ENCODE results near the gene LOXL4. TPM values are rescaled to one million over a fixed set of nuclear protein-coding genes. Genes with fewer than 3 reads are reported as not detected.
A peak's percentile ranks its signal among the peaks of the same experiment; 100 is the strongest.

Gene LOXL4
- total RNA-seq, 2 donors from 2014 or later = 0.77 to 0.94 TPM

DNA sequence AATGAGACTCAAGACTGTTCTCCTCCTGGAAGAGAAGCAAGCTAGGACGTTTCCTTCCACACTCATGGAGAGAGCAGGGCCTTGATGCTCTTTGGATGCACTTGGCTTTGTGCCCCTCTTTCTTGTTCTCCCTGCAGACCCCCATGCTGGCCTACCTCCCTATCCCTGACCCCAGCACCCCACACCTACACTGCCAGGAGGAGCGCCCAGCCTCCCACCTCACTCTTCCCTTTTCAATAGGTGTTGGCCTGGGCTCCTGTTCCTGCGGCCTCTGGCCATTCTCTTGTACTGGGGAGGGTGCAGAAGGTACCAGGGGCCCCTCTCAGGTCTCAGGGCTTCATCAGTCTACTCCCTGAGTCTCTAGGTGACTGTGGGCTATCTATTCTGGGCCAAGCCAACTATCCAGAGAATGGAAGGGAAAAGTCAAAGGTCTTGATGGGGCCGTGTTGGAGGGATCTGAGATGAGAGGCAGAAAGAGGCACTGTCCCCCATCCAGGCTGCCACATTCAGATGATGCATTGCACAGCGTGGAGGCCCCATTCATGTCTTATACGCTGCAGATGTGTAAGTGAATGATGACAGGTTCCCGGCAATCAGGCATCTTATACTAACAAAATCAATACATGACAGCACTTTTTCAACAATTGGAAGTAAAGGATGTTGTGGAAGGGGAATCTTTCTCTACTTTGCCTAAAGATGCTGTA, 32.7 kb upstream of the LOXL4 start:
- intact Hi-C loops (cut with DNase I) = loop anchor here (10.0 kb wide), 2 partner anchors 46 to 56 kb away; no protein-coding TSS in a partner anchor
- no peak for DNase-seq
- no peak for ATAC-seq

DNA sequence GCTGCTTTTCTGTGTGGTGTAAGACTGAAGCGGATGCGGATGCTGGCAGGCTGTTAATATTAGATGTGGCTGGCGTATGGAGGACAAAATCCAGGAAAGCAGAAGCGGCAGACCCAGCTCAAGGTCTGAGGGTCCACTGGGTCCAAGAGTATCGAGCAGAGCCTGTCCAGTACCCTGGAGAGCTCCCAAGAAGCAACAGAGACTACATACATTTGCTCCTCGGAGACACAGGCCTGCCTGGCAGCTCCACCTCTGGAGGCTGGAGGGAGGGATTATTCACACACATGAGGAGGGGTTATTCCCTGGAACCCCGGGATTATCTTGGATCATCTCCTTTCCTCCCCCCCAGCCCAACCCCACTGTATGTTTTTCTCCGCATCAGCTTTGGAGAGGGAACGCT, 31.3 kb upstream of the LOXL4 start:
- intact Hi-C loops (cut with DNase I) = no loop called here
- DNase-seq (no peak), ATAC-seq (no peak)

DNA sequence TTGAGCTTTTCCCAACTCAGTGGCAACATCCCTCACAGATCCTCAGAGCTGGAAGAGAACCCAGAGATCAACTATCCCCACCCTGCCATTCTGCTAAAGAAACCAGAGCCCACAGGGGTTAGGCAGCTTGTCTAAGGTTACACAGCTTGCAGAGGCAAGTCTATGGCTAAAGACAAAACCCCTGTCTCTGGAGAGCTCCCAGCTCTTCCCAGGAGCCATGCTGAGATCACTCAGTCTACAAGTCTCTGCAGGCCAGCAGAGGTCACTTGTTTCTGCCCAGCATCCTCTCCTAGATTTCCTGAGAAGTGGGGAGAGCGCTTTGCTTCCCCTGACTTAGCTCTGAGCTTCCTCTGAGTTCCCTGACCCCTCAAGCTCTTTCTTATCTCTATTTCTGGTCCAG, 28.5 kb upstream of the LOXL4 start:
- DNase-seq = no peak
- intact Hi-C loops (cut with DNase I) = no loop called here
- ATAC-seq = no peak

DNA sequence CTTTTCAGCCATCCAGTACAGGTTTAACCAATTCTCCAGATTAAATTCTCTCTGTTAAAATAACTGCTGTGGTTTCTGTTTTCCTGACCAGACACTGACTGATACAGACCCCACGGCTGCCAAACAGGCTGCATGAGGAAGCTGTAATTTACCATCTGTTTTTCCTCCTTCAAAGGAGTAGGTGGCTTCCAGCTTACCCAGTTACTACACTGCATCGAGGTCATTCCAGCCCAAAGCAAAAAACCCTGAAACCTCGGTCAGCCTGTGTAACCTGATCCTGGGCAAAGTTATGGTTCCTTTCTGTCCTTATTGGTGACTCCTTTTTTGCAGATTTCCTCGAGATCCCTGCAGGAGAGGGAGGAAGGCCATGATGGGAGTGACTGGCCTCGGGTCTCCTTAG, 27.9 kb upstream of the LOXL4 start:
- DNase-seq (no peak), ATAC-seq (peak in 1 of 2 donors; percentile 47)
- intact Hi-C loops (cut with DNase I) = no loop called here

DNA sequence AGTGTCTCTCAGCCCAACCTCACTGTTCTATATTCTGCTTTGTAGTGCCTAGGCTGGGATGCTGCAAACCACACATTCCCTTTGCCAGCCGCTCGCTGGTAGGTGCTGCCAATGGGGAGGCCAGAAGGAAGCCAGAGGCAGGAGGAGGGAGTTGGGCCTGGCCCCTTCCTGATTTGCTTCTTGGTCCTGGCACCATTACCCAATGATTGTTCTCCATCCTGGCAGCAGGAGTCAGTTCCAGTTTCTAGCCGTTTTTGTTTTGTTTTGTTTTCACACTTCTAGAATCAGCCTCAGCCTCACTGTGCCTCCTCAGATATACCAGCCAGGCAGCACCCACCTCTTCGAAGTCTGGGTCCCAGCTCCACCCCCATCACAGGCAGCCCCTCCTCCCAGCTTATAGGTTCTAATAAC, 27.4 kb upstream of the LOXL4 start:
- intact Hi-C loops (cut with DNase I) = no loop called here
- ATAC-seq (no peak), DNase-seq (no peak)

DNA sequence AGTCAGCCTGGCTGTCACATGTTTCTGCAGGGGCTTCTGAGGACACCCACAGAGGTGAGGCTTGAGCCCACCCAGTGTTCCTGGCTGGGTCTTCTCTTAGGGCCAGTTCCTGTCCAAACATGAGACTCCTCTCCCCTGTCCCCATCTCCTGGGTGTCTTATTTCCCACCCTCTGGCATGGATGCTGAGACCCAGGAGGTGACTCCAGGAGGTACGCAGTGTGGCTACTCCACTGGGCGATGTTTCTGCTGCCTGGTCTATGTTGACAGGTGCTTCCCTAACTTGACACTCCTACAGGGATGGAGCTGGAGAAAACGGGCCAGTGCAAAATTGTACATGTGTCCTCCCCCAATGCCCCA, 26.3 kb upstream of the LOXL4 start:
- DNase-seq = no peak
- intact Hi-C loops (cut with DNase I) = no loop called here
- ATAC-seq = no peak

DNA sequence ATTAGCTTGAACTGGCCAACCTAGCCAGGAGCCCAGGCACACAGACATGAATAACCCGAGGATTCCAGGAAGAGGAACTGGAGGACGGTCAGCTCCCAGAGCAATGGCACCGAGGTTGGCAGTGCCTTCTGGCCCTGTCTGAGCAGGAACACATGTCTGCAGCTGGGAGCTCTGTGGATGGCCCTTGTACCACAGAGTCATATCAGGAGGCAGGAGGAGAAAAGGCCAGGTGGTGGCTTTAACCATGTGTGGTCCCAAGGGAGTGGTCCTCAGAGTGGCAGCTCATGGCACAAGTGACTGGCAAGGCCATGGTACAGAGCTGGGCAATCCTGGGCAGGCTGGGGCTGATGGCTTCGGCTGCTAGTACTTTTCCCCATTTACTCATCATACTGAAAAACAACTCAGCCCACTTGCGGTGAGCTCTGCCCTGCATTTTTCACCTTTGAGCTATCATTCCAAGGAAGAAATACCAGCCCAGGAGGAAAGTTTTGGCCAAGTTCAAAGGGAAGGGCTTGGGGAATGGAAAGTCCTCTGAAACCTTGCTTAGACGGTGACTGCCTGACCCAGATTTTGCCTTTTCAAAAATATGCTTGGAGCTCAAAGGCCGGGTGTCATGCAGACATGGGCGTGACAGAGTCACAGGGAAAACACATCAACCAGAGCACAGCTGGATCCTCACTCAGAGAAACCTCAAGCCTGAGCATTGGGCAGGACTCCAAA, 25.7 kb upstream of the LOXL4 start:
- intact Hi-C loops (cut with DNase I) = no loop called here
- ATAC-seq = peak in 1 of 2 donors; percentile 67

DNA sequence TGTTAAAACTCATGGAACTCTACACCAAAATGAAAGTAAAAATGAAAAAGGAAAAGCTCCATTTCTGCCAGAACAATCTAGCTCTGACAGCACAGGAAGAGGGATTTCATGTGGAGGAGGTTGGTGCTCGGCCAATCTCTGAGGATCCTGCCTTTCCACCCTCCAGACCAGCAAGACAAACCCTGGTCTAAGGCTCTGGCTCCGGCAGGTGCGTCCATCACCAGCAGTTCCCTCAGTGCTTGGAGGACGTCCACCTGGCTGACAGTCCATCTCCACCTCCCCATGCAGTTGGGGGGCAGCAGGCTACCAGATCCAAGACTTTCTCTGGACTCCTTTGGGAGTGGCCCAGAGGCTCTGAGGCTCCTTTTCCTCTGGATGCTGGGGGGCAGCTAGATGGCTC, 25.0 kb upstream of the LOXL4 start:
- DNase-seq (no peak), ATAC-seq (peak in 1 of 2 donors; percentile 34)
- intact Hi-C loops (cut with DNase I) = no loop called here

More for the DNA sequence above, 25.7 kb upstream of the LOXL4 start:
- DNase-seq = no peak

DNA sequence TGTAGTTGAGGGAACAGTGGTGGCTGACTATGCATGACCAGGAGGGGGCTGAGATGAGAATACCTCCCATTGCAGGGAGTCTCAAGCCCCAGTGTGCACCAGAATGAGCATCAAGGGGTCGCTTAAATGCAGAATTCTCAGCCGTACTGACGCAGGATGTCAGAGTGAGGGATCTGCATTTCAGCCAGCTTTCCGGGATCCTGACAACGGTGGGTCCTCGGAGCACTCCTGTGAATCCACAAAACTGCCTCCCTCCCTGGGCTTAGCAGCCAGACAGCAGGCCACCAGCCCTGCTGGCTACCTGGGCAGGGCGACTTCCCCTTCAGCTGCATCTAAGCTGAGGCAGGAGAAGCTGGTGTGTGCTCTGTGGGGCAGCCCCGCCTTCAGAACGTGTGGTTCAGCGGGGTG, 21.8 kb upstream of the LOXL4 start:
- no peak for ATAC-seq
- DNase-seq = no peak
- intact Hi-C loops (cut with DNase I) = no loop called here

DNA sequence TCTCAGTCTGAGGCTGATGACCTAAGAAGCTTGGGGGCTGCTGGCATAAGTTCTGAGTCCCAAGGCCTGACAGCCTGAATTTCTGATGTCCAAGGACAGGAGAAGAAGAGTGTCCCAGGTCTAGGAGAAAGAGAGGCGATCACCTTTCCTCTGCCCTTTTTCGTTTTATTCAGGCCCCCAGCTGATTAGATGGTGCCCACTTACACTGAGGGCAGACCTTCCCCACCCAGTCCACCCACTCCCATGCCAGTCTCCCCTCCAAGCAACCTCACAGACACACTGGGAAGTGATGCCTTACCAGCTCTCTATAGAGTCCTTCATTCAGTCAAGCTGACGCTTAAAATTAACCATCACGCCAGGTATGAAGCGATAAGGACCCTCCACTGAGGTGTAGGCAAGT, 19.3 kb upstream of the LOXL4 start:
- DNase-seq = no peak
- intact Hi-C loops (cut with DNase I) = no loop called here
- ATAC-seq = no peak

DNA sequence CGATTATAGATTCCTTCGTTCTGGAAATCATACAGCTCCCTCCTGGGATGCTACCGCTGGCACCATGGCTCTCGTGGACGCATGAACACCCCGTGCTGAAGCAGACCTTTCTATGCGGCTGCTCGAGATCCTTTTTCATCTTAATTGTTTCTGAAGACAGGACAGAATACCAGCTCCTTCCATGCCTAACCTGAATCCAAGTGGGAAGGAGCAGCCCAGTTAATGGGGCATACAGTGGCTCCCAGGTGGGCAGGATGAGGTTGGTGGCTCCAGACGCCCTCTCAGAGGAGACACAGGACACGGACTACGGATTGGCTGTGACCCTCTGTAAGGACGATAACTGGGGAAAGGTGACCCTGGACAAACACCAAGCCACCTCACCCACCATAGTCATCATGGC, 18.4 kb upstream of the LOXL4 start:
- ATAC-seq = no peak
- intact Hi-C loops (cut with DNase I) = no loop called here
- DNase-seq = no peak

DNA sequence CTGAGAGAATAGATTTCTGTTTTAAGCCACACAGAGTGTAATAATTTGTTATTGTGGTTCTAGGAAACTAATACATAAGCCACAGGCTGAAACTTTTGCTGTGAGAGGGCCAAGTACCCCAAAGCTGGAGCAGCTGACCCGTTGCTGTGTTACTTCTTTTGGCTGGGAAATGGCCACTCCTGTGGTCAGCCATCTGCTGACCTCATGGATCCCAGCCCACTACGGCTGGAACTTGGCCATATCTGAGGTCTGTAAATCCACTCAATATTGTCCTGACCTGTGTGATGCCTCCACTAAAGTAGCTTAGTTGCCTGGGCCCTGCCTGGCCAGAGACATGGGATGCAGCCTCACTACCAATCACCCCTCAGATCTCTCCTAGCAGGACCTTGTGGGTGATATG, 17.4 kb upstream of the LOXL4 start:
- ATAC-seq (peak in 1 of 2 donors; percentile 55), DNase-seq (no peak)
- intact Hi-C loops (cut with DNase I) = no loop called here

DNA sequence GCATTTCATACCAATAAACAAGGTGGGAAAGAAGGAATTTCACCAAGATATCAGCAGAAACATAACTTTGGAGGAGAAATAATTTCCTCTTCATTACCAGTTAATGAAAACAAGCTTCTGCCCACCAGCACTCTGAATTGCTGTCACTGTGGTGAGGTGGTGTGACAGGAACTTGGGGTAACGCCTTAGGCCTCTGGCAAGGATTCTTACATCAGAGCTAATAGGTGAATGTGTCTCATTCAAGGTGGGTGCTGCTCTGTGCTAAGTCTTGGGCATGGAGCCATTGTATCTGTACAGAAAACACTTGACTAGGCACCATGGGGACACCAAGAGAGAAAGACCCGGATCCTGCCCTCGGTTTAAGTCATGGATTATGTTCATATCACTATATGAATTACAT, 8.3 kb upstream of the LOXL4 start:
- ATAC-seq (no peak), DNase-seq (no peak)
- intact Hi-C loops (cut with DNase I) = no loop called here

DNA sequence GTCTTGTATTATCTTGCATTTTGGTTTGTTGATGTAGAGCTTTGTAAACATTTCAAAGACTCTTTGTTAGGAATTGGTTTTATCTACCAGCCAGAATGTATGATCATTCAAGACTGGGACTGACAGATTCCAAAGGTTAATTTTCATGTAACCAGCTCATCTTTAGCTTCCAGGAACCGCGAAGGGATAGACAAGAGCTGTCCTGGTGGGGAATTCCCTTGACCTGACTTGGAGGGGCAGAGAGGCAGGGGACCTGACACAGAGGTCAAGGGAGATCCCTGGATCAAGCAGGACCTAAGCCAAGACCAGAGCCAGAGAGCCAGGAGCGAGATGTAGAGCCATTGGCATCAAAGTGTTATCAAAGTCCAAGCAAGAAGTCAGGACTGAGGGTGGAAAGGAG, 6.6 kb upstream of the LOXL4 start:
- intact Hi-C loops (cut with DNase I) = no loop called here
- DNase-seq (no peak), ATAC-seq (no peak)

DNA sequence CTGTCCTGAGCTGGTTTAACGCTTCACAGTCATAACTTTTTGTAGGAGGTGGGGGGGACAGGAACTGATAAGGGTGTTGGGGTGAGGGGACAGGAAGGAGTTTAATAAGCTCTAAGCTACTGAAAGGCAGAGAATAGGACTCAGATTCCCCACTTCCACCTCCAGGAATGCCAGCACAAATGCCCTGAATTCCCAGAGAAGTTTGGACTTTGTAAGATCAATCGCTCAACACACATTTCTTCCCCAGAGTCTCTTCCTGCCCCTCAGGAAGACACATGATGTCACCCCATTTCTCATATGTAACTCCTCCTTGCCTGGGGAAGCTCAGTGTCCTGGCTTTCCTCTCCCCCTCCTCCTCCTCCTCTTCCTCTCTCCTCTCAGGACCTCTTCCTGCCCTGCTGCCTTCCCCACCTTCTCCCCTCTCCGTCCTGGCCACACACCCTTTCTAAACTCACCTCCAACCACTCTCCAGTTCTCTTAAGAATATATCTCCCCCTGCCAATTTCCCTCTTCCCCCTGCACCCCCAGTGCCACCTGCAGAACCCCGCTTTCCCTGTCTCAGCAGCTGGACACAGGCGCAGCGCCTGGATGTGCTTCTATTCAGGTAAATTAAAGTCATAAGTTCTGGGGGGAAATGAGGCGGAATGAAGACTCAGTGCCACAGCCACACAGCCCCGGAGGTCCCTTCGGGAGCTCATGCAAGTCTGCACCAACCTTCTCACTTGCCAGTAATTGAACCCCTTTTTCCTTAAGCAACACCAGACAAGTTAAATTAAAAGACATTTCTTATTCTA, 5.3 kb upstream of the LOXL4 start:
- no peak for DNase-seq
- no peak for ATAC-seq
- intact Hi-C loops (cut with DNase I) = no loop called here

DNA sequence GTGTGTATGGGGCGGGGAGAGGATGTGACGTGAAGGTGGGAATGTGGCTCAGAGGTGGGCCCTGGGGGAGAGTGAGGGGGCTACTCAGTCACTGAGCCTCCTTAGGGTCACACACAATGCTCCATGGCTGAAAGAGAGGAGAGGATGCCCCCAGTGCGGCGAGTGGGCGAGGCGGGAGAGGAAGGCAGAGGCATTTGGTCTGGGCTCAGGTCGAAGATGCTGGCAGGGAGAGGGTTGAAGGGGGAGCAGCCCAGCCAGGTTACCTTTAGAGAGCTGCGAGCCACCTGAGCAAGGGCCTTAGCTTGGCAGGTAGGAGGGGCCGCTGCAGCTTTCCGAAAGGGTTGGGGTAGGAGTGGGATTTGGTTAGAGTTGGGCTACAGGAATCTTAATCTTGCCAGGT, 4.7 kb upstream of the LOXL4 start:
- intact Hi-C loops (cut with DNase I) = no loop called here
- no peak for DNase-seq
- ATAC-seq = no peak

DNA sequence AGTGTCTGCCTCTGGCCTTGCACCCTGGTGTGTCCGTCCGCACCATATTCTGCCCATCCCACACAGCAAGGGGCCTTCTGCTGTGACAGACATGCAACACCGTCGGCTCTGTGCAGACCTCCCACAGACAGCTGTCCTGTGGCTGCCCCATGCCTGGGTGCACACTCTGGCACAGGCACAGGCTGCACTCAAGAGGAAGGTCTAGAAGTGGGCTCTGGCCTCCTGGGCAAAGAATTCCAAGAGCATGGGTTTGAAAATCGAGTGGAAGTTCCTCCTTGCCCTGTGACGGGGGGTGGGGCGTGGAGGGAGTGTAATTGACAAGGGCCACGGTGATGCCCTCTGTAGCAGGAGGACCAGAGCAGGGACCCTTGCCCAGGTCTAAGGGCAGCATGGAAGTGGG, 4.3 kb upstream of the LOXL4 start:
- intact Hi-C loops (cut with DNase I) = no loop called here

DNA sequence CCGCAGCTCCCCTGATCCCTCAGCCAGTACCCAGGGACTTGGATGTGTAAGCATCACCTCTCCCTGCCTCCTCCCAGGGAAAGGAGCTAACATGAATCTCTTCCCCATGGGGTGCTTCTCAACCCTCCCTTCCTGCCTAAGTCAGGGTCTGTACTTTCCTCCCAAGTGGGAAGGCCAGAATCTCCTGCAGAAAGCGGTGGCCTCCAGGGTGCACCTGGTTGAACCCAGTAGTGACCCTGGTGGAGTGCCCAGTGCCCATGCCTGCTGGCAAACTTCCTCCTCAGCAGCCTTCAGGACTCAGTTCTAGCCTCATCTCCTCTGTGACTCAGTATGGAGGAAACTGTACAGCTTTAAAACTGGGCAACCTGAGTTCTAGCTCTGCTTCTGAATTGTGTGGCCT, 2.8 kb upstream of the LOXL4 start:
- intact Hi-C loops (cut with DNase I) = no loop called here
- DNase-seq (no peak), ATAC-seq (no peak)

More for the DNA sequence above, 4.3 kb upstream of the LOXL4 start:
- DNase-seq (no peak), ATAC-seq (no peak)

DNA sequence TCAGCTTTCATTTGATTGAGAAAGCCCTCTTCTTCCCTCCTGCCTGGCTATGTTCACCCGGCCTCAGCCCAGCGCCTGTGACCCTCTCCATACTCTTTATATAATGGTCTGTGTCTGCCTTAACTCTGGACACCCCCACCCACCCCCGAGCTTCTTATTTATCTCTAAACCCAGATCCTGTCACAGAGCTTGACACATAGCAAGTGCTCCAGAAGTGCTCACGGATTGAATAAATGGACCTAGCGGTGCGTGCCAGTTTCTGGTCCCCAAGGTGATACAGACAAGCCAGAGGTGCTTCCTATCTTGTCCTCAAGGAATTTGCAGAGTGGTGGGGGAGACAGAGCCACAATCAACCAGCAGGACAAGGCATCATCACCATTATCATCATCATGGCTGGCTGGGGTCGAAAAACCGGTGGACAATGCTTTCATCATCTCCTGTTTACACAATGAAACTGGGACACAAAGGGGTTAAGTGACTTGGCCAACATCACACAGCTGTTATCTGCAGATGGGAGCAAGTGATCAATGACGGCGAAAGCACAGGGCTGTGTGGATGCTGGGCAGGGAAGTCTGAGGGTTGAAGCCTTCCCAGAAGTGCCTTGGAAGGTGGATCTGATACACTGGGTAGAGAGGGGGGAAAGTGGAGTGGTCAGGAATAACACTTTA, 2.2 kb upstream of the LOXL4 start:
- DNase-seq (no peak), ATAC-seq (no peak)
- intact Hi-C loops (cut with DNase I) = no loop called here

DNA sequence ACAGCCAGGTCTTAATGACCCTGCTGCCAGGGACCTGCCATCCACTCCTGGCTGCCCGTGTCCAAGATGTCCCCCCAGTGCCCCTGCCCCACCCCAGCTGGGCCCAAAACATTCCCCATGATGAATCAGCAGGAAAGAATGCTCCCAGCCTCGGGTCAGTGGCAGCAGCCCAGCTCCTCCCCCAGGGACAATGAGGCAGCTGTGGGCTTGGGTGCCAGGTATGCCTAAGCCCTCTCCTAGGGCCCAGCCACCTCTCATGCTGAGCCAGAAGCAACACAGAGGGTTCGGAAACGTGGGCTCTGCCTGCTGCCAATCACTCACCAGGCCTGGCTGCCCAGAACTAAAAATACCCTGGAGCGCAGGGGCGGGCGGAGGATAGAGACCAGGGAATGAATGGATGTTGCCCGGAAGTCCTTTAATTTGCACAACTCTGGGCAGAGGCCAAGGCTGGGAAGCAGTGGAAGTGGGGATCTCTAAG, 1.5 kb upstream of the LOXL4 start:
- intact Hi-C loops (cut with DNase I) = loop anchor here in 1 of 2 donors (10.0 kb wide), 1 partner anchor 145 kb away; the partner anchor contains the start of gene PYROXD2
- peak; percentile 87 to 89 for ATAC-seq
- peak; percentile 75 for DNase-seq

All from left cardiac atrium (tissue), 4 donors.